NCI-H1105 (cell line): Measurements from ENCODE around the gene PRRG3.
"Not testable (repeated sequence)": the region's sequence is repeated elsewhere in the genome, so short reads cannot be mapped to it uniquely, and the experiment has no call there.

Source experiments
- DNase-seq: peaks from one replicate; lab custom pipeline; 2025; lab: John Stamatoyannopoulos, UW

PRRG3 gene

DNA sequence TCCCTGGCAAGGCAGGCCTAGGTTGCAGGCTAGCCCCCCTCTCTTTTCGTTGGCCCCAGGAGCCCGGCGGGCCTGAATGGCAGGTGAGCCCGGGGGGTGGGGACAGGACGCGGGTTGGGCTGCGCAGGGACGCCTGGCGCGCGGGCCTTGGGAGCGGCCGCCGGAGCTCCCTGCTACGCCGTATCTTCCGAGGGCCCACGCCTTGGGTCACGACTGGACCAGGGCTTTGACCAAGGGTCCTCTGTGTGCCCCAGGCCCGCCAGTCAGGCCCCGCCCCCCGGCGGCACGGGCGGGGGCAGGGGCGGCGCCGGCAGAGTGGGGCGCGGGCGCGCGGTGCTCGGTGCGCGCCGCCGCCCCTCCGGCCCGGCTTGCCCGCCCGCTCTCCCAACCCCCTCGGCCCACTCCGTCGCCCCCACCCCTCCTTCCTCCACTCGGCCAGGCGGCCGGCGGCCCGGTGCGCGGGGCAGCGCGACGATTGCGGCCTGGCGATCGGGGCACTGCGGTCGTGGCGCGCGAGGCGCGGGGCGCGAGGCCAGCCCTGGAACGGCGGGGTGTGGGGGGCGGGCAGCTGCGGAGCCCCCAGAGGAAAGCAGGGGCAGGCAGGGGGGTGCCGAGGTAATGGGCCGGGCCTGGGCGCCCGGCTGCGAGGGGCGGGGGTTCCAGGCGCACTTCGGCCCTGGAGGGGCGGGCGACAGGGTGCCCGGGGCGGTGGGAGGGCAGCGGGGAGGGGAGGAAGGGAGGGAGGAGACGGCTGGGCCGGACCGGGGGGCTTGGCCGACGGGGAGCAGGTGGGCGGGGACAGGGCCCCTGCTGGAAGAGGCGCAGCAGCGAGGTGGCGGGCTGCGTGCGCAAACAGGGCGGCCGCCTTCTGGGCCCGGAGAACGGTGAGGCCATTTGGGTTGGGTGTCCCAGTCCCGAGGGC is at the start of gene PRRG3:
TSS of gene PRRG3 (plus strand) at position 798 of the 922 bp plus-strand sequence. CDS start 3,357 bp downstream, outside the sequence.
- DNase-seq, result no peak

DNA sequence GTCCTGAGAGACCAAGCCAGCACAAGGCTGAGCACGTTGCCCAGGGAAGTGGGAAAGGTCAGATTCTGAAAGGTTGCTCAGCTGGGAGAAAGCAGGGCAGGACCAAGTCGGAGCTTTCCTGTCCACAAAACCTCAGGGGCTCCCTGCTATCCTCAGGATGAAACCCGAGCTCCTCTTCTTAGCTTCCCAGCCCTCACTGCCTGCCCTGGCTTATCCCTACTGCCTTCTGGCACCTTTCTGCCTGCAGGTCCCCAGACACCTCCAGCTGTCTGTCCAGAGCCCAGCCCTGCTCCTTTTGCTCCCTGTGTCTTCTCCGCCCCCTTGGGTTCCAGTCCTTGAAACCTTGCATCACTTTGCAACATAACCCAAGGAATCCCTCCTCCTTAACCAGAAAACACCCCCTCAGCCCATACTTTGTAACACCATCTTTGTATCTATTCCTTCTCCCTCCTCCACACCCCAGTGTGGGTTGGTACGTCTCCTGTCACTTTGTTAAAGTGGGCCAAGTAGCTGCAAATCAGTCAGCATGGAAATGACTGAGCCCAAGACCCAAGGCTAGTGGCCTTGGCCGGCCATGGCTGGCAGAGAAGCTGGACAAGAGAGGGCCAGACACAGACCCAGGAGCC is 20.0 kb upstream of the PRRG3 start:
- DNase-seq, result no peak

DNA sequence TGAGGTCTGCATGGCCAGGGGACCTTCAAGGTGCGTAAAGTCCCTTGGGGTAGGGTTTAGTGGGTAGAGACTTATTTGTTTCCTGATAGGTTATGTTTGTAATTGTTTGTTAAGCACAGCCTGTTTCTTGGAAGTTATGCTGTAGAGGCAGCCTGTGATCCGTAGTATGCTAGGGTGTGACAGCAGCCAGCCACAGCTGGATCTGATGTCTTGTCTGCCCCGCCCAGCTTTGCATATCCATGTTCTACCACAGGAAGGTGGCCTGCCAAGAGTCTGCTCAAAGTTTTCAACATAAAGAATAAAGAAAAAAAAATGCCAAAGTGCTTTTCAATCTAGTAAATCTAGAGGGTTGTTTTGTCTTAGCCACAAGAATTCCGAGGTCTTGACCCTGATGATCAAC is 19.1 kb upstream of the PRRG3 start:
- DNase-seq, result no peak

DNA sequence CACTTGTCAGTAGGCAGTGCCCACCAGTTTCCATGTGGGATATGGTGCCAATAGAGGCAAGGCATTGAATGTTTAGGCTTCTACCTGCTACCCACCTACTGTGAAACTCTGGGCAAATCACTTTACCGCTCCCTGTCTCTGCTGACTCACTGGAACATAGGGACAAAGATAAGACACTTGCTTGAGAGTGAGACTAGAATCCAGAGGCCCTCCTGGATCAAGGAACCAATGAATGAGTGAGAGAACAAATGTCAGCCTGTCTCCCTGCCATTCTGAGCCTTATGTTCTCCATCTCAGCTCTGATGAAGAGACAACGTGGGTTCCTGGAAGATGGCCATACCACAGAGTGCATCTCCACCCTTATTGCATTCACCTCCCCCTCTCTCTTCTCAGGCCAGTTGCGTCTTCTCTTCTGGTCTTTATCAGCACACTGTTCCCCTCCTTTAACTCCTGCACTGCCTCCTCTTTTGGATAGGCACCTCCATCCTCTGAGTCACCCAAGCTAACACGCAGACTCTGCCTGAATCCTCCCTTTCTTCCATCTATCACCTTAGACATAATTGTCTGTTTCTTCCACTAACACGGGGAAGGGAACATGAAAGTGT is 15.4 kb upstream of the PRRG3 start:
- DNase-seq, result no peak

DNA sequence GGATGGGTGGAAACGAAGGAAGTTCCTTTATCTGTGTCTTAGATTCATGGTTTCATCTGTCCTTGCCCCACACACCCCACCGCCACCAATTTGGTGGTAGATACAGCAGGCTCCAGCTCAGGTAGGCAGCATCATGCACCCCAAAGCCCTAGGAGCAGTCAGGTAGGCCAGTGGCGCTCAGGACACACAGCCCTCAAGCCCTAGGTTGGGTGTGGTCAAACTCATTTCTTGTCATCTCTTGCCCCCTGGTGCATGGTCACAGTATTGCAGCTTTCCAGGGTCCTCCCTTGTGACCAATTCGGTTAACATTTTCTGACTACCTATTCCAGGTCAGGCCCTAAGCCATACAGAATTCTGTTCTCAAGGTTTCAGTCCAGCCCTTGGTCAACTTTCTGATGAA is 14.5 kb upstream of the PRRG3 start:
- peak; percentile 44 for DNase-seq

DNA sequence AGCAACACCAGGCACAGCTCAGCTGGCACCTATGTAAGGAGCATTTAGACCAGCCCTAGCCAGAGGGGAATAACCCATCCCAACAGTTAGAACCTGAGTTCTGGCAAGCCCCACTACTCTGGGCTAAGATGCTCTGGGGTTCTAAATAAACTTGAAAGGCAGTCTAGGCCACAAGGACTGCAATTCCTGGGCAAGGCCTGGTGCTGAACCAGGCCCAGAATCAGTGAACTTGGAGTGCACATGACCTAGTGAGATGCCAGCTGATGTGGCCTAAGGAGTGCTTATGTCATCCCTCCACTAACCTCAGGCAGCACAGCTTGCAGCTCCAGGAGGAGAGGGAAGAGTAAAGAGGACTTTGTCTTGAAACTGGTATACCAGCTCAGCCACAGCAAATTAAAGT is 7.6 kb upstream of the PRRG3 start:
- no peak for DNase-seq

DNA sequence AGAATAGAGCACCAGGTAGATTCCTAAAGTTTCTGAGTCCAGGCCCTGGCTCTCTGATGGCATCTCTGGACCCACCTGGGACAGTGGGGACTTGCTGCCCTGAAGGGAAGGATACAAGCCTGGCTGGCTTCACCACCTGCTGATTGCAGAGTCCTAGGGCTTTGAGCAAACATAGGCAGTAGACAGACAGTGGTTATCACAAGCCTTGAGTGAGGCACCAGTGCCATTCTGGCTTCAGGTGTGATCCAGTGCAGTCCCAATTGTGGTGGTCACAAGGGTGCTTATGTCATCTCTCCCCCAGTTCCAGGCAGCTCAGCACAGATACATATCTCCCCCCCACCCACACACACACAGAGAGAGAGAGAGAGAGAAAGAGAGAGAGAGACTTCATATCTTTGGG is 6.6 kb upstream of the PRRG3 start:
- DNase-seq, result no peak

DNA sequence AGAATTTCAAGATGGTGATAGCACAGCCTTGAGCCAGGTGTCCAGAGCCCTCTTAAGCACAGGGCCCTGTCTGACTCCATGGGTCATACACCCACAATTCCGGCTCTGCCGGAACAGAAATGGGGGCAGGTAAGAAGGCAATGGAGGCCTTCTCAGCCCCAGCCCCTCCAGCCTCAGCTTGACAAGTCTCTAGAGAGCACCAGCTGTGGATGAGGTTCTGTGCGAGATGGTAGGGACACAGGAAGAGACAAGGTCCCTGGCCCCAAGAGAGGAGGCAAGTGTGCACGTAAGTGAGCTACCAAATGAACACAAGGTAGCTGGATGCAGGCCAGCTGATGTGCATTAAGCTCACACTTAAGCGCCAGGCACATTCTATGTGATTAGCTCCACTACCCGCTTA is 2.4 kb upstream of the PRRG3 start:
- DNase-seq, result no peak

DNA sequence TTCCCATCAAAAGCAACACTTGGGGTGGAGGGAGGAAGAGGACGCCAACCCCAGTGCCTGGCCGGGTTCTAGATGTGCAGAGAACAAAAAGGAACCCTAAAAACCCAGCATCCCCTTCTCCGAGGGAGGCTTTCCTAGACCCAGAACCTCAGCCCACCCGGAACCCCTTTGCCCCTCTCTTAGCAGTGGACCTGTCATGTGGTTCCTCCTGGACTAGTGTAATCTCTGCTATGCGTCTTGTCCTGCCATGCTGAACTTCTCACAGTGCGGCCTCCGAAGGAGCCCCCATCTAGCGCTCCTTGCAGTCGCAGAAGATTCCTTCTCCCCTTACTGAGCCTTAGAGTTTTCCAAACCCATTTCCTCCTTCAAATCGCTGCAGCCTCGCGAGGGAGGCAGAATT is 1.1 kb upstream of the PRRG3 start:
- no peak for DNase-seq

DNA sequence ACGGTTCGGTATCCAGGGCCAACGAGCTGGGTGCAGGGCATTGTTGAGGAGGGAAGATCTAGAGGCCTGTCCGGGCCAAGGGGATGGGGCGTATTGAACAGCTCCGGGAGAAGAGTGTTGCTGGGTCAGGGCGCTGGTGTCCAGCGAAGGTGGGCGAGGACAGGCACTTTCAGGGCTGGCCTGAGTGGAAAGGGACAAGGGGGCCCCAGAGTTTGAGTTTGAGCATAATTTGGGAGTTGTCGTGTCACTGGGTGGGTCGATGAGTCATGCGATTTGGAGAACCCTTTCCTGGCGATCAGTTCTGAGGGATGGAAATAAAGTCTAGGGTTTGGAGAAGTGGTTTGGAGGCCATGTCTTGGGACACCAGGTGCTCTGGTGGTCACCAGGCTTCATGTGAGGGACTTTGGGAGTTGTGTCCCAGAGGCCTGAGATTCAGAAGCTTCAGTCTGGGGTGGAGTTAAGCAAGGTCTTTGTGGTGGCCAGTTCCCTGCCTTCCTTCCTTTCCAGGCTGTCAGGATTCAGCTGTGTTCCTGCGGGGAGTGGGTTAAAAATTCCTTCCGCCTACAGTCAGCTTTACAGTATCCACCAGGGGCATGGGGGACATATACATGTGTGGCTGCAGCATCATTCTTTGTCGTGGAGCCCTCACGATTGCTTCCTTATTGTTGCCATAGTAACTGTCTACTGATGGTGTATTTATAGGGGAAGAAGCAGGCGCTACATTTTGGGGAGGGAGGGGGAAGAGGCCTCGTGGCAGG is 504 bp downstream of the PRRG3 start:
- DNase-seq, result no peak

DNA sequence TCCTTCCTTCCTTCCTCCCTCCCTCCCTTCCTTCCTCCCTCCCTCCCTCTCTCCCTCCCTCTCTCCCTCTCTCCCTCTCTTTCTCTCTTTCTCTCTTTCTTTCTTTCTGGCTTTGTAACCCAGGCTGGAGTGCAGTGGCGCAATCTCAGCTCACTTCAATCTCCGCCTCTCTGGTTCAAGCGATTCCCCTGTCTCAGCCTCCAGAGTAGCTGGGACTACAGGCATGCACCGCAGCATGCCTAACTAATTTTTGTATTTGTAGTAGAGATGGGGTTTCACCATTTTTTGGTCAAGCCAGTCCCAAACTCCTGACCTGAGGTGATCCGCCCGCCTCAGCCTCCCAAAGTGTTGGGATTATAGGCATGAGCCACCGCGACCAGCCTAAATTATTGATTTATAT is 1.8 kb downstream of the PRRG3 start:
- DNase-seq, result not testable (repeated sequence)

DNA sequence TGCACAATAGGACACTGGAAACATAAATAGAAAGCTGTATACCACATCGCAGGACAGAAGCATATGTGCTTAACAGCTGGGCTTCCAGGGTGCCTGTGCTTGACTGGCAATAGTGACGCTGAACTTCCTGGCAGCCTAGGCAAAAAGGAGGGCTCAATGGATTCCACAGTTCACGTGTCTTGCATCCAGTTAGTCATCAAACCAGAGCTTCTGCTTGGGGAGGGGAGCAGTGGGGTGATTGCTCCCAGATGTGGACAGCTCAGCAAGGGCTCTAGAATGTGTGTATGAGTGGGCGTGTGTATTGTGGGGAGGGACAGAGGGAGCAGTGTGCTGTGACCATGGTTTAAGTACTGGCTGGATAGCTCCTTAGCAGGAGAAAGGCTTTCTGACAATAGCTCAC is 2.3 kb downstream of the PRRG3 start:
- DNase-seq, result no peak

DNA sequence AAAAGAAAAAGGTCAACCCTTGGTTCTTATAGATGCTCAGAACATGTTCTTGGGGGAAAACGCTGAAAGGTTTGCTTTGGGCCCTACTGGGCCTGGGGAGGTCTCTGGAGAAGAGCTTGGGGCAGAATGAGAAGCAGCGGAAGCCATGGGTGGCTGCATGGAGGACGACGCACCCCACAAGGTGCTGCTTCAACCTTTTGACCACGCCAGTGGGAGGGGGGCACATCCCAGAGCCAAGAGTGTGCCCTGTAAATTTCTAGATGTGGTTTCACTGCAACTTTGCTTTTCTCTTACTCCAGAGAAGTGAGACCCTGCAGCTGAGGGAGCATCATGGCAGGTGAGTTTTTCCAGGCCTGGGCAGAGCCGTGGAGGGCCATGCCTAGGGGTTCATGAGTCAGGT is 3.2 kb downstream of the PRRG3 start:
- DNase-seq, result no peak

DNA sequence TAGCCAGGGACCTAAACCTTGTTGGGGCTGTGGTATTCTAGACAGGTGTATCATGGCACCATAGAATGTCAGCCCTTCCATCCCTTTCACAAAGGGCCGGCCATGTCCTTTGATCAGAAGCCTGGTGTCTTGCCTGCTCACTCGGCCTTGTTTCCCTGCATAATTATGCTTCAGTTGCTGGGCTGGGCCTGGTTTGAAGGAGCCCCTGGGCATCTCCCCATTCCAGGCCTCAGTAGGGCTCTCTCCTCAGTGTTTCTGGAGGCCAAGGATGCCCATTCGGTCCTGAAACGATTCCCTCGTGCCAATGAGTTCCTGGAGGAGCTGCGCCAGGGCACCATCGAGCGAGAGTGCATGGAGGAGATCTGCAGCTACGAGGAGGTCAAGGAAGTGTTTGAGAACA is 4.5 kb downstream of the PRRG3 start:
- no peak for DNase-seq

DNA sequence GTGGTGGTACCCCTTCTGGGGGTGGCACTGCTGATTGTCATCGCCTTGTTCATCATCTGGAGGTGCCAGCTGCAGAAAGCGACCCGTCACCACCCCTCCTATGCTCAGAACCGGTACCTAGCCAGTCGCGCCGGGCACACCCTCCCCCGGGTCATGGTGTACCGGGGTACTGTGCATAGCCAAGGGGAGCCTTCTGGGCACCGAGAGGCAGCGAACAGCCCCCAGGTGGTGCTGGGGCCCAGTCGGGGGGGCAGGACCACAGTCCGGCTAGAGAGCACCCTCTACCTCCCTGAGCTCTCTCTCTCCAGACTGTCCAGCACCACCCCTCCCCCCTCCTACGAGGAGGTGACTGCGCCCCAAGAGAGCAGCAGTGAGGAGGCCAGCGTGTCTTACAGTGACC is 5.3 kb downstream of the PRRG3 start:
- no peak for DNase-seq

DNA sequence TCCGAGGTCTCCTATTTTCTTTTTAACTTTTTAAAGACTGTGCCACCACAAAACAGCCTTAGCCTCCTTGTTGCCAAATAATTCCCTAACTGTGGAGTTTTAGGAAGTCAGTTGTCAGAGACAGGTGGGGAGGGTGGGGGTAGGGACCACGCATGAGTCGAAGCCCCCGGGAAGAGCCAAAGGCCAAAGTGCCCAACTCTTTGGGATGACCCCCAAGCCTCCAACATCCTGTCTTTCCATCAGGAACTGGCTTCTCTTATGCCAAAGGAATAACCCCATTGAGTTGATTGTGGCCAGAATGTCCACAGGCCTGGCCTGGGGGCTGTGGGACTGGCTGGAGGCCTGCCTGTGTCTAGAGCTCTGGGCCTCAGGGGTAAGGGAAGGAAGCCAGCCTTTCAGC is 5.8 kb downstream of the PRRG3 start:
- DNase-seq, result no peak

DNA sequence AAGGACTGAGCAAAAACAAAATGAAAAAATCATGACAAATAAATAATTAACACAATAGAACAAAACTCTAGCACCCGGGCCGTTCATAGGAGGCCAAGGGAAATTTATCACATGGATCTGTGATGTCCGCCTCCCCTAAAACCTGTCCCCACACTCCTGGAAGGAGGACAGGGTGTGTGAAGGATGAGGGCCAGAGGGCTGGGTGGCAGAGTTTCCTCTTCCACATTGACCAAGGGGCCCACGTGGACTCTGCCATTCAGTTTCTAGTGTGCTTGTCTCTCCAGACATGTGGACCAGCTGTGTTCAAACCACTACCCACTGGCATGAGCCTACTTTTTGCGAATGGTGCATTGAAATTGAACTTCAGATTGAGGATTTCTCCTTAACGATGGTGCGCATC is 6.3 kb downstream of the PRRG3 start:
- no peak for DNase-seq

DNA sequence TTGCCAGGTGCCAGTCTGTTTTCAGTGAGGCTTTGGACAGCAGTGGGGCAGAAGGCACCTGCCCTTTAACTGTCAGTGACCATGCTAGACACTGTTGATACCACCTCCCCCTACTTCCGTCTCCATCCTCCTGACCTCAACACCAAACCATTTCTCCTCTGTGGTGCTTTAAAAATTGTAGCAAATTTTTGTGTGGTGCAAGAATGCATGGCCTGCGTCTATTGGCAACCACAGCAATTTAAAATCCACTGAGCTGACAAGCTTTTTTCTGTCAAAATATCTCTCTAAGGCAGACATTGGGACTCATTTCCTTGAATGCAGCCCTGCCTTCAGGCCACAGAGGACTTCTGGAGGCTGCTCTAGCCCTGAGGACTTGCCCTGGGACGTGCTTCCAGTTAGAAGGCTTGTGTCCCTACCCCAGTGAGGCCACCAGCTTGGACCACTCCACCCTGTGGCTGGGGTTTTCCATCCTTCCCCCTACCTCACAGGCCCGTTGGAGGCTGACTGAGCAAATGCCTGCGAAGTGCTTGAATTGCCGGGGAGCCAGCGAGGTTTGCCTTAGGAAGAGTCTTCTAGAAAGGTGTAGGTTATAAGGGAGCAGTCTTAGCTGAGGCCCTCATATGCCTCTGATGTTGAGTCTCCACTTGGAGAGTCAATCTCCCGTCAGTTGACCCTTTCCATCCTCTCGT is 6.9 kb downstream of the PRRG3 start:
- DNase-seq, result no peak

DNA sequence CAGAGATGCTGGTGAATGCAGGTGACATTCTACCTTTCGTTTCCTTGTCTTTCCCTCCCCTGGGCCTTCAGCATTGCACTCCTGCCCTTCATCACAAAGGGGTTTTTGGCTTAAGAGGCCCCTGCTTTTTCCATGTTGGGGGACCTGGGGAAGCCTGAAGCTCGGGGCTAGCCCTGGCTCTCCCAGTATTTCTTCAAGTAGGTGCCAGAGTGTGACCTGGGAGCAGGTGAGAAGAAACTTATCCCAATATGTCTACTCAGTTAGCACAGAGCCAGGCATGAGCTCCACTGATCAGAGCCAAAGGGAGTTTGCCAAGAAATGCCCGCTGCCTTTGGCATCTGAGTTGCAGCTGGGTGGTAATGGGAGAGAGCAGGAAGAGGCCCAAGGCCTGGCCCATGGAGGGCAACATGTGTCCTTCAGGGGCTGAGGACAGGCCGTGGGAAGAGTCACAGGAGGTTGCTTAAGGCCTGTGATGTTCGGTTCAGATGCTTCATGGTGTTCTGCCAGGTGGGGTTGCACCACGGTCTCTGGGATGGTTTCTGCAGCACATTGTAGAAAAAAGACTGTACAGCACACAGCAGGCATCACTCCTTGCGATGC is 7.6 kb downstream of the PRRG3 start:
- DNase-seq, result no peak

DNA sequence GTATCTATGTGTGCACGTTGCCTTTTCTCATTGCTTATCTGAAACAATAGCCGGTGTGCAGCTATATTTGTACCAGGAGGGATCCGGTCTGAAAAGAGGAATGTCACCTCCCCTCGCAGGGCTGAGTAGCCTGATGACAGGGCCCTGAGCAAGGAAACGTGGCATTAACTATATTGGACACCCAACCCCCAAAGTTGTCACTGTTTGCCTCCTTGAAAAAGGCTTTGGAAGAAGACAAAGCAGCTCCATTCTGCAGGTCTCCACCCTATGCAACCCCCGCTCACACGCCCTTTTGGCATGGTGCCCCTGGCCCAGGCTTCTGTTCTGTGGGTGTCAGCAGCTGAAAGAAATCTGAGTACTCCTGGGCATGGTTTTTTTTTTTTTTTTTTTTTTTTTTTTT is 8.2 kb downstream of the PRRG3 start:
- DNase-seq, result peak; percentile 83

DNA sequence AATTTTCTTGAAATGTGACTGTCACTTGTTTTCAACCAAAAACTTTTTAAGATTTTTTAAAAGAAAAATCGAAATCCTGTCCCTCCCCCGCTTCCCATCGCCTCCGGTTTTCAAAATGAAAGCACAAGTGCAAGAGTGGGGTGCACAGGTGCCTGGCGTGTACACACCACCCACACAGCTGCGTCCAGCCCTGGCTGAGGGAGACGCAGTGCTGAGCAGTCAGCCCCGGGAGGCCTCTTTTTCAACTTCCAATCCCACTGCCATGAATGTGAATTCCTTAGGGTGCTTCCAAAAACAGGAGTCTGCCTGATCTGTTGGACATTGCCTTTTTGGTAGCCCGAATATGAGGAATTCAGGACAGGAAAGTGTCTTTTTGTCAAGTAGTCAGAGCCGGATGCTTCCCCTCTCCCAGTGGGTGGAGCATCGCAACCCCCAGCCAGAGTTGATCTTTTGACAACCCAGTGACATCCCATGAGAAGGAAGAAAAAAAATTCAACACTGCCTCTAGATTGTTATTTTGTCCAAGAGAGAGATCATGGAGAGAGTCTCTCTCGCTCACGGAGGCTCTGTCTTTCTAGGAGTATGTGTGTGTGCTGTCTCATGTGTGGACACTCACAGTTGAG is 8.9 kb downstream of the PRRG3 start:
- DNase-seq, result no peak
